H9 (cell line): Measurements from ENCODE around the gene C6orf136. TPM values are rescaled to one million over a fixed set of nuclear protein-coding genes. Genes with fewer than 3 reads are reported as not detected.

ENCODE experiments used
- DNase-seq: peaks from one replicate; pipeline ENCODE4 v3.0.0-alpha.2; 2017
- H2AFZ ChIP-seq: one replicate; pipeline ENCODE4 v1.6.1; 2013; ENCODE audit warnings: mild to moderate bottlenecking, low read length, control low read depth, moderate library complexity
- H2AK5ac ChIP-seq: 2 replicates; pipeline ENCODE4 v1.6.1; 2013; ENCODE audit warnings: low read length, control low read depth, mixed read lengths; ENCODE audit not compliant: insufficient read length
- H2BK120ac ChIP-seq: one replicate; pipeline ENCODE4 v1.6.1; 2013; ENCODE audit warnings: low read depth, mild to moderate bottlenecking, low read length, control low read depth, inconsistent platforms; ENCODE audit not compliant: poor library complexity, severe bottlenecking
- H2BK12ac ChIP-seq: 2 replicates; pipeline ENCODE4 v1.6.1; 2013; ENCODE audit warnings: low read length, control low read depth, mixed read lengths, low read depth; ENCODE audit not compliant: insufficient read length
- H2BK15ac ChIP-seq: 2 replicates; pipeline ENCODE4 v1.6.1; 2013; ENCODE audit warnings: low read depth, low read length, control low read depth
- H2BK20ac ChIP-seq: one replicate; pipeline ENCODE4 v1.6.1; 2013; ENCODE audit warnings: low read depth, mild to moderate bottlenecking, low read length, control low read depth, inconsistent platforms; ENCODE audit not compliant: poor library complexity, severe bottlenecking
- H2BK5ac ChIP-seq: 2 replicates; pipeline ENCODE4 v1.6.1; 2013; ENCODE audit warnings: low read length, control low read depth, mixed read lengths; ENCODE audit not compliant: insufficient read length
- H3K14ac ChIP-seq: 2 replicates; pipeline ENCODE4 v1.6.1; 2013; ENCODE audit warnings: low read length, control low read depth; ENCODE audit not compliant: insufficient read depth
- H3K18ac ChIP-seq: 2 replicates; pipeline ENCODE4 v1.6.1; 2013; ENCODE audit warnings: low read depth, mild to moderate bottlenecking, mixed read lengths, low read length, control low read depth; ENCODE audit not compliant: insufficient read length
- H3K23ac ChIP-seq: 2 replicates; pipeline ENCODE4 v1.6.1; 2013; ENCODE audit warnings: low read length, control low read depth, mixed read lengths, low read depth; ENCODE audit not compliant: insufficient read length
- H3K23me2 ChIP-seq: 2 replicates; pipeline ENCODE4 v1.6.1; 2013; ENCODE audit warnings: low read depth, mild to moderate bottlenecking, mixed read lengths, low read length, control low read depth; ENCODE audit not compliant: insufficient read length, poor library complexity, severe bottlenecking
- H3K27ac ChIP-seq: 2 replicates; pipeline ENCODE4 v1.5.1; 2013; ENCODE audit warnings: low read length, control low read depth, mixed read lengths, low read depth; ENCODE audit not compliant: insufficient read length
- H3K27me3 ChIP-seq: 2 replicates; pipeline ENCODE4 v1.6.1; 2013; ENCODE audit warnings: low read length, control low read depth, inconsistent platforms; ENCODE audit not compliant: insufficient read depth
- H3K4ac ChIP-seq: 2 replicates; pipeline ENCODE4 v1.6.1; 2013; ENCODE audit warnings: low read depth, mild to moderate bottlenecking, control low read depth, inconsistent platforms, low read length, moderate library complexity
- H3K4me1 ChIP-seq: 2 replicates; pipeline ENCODE4 v1.6.1; 2013; ENCODE audit warnings: low read length, control low read depth, inconsistent platforms; ENCODE audit not compliant: insufficient read depth
- H3K4me2 ChIP-seq: 2 replicates; pipeline ENCODE4 v1.6.1; 2013; ENCODE audit warnings: low read length, control low read depth, mixed read lengths; ENCODE audit not compliant: insufficient read length, insufficient read depth
- H3K56ac ChIP-seq: 2 replicates; pipeline ENCODE4 v1.6.1; 2013; ENCODE audit warnings: low read depth, mild to moderate bottlenecking, mixed read lengths, low read length, control low read depth; ENCODE audit not compliant: insufficient read length
- H3K79me1 ChIP-seq: 2 replicates; pipeline ENCODE4 v1.6.1; 2013; ENCODE audit warnings: low read depth, mild to moderate bottlenecking, moderate library complexity, low read length, control low read depth, inconsistent platforms; ENCODE audit not compliant: insufficient read depth, poor library complexity, severe bottlenecking
- H3K79me2 ChIP-seq: 2 replicates; pipeline ENCODE4 v1.6.1; 2013; ENCODE audit warnings: low read length, control low read depth, inconsistent platforms; ENCODE audit not compliant: insufficient read depth
- H3K9ac ChIP-seq: 2 replicates; pipeline ENCODE4 v1.6.1; 2013; ENCODE audit warnings: low read length, control low read depth, mixed read lengths; ENCODE audit not compliant: insufficient read length; ENCODE audit errors: extremely low read depth
- H3K9me3 ChIP-seq: one replicate; pipeline ENCODE4 v1.6.1; 2013; ENCODE audit warnings: low read depth, low read length, inconsistent platforms; ENCODE audit not compliant: control insufficient read depth
- H3T11ph ChIP-seq: one replicate; pipeline ENCODE4 v1.6.1; 2013; ENCODE audit warnings: mild to moderate bottlenecking, low read length, control low read depth, inconsistent platforms
- H4K20me1 ChIP-seq: one replicate; pipeline ENCODE4 v1.6.1; 2013; ENCODE audit not compliant: control insufficient read depth, insufficient read length, insufficient read depth
- H4K5ac ChIP-seq: 2 replicates; pipeline ENCODE4 v1.6.1; 2013; ENCODE audit warnings: low read depth, mild to moderate bottlenecking, mixed read lengths, low read length, control low read depth; ENCODE audit not compliant: insufficient read length
- H4K8ac ChIP-seq: replicated peaks from 2 replicates; pipeline ENCODE4 v1.6.1; 2013; ENCODE audit warnings: low read length, control low read depth, mixed read lengths, low read depth; ENCODE audit not compliant: insufficient read length
- H4K91ac ChIP-seq: 2 replicates; pipeline ENCODE4 v1.6.1; 2013; ENCODE audit warnings: low read depth, mild to moderate bottlenecking, moderate library complexity, mixed read lengths, low read length, control low read depth; ENCODE audit not compliant: insufficient read length
- H3K27ac Mint-ChIP-seq, 3 experiments: 2 replicates in 2 of 3; 3 replicates in 1 of 3; pipeline ENCODE4 v1.8.0; 2020 to 2021; ENCODE audit warnings: mixed read lengths in 3 of 3, mild to moderate bottlenecking in 1 of 3, moderate library complexity in 1 of 3
- H3K27me3 Mint-ChIP-seq: 2 replicates; pipeline ENCODE4 v1.8.0; 2021; ENCODE audit warnings: low read depth, mild to moderate bottlenecking, moderate library complexity, mixed read lengths
- H3K36me3 Mint-ChIP-seq, 3 experiments: 2 replicates in 2 of 3; 3 replicates in 1 of 3; pipeline ENCODE4 v1.8.0; 2020 to 2021; ENCODE audit warnings: low read depth in 3 of 3, mixed read lengths in 3 of 3; ENCODE audit not compliant: insufficient read depth in 1 of 3
- H3K4me1 Mint-ChIP-seq, 2 experiments: 2 replicates each; pipeline ENCODE4 v1.8.0; 2020; ENCODE audit warnings: mixed read lengths in 2 of 2
- H3K4me3 Mint-ChIP-seq, 2 experiments: 2 replicates in 1 of 2; 3 replicates in 1 of 2; pipeline ENCODE4 v1.8.0; 2020 to 2021; ENCODE audit warnings: mild to moderate bottlenecking in 2 of 2, mixed read lengths in 2 of 2, moderate library complexity in 1 of 2
- H3K9me3 Mint-ChIP-seq, 2 experiments: 2 replicates in 1 of 2; 3 replicates in 1 of 2; pipeline ENCODE4 v1.8.0; 2020; ENCODE audit warnings: mild to moderate bottlenecking in 2 of 2, mixed read lengths in 2 of 2, moderate library complexity in 1 of 2
- WGBS: extraction: QIAGEN DNeasy Blood & Tissue Kit; methylation state at CpG from one replicate; pipeline ENCODE4 v1.1.7; 2013; ENCODE audit warnings: missing lambda C conversion rate, low lambda C conversion rate, mixed read lengths; ENCODE audit not compliant: insufficient read length; ENCODE audit errors: extremely low coverage; 5-methylcytosine and 5-hydroxymethylcytosine counted together
- total RNA-seq: library from RNA; stranded (reverse); gene quantifications from 2 replicates; pipeline ENCODE4 v1.2.1, GENCODE V29; 2021
- TF ChIP-seq, protein P1 (sequence below): fragments of 200-600 bp; sonication (generic); conservative IDR thresholded peaks from 3 replicates; pipeline ENCODE4 v1.8.0; 2021; ENCODE audit warnings: antibody characterized with exemption, mild to moderate bottlenecking

C6orf136 gene
- total RNA-seq, 1 experiment from 2014 or later: 22.2 TPM

GRCh38 chr6:30640481-30640880 lies 6.5 kb upstream of the C6orf136 start:
- no peak overlapping the region for H4K91ac ChIP-seq
- no peak overlapping the region for H4K8ac ChIP-seq
- H3K79me2 ChIP-seq: no peaks in the 10 kb centered on the region
- no peak overlapping the region for H3K4me3 Mint-ChIP-seq
- H3K36me3 Mint-ChIP-seq: peaks cover 16 to 71% (median 57%) of the 10 kb centered on the region in 3 experiments; a peak in 6 of 7 replicates
- no peaks in the 10 kb centered on the region for H3K9me3 ChIP-seq
- H3K27me3 ChIP-seq: no peaks in the 10 kb centered on the region
- H3K27me3 Mint-ChIP-seq: no peaks in the 10 kb centered on the region
- no CpG with 5 or more reads among the region's 10 CpGs for WGBS
- H3K4me1 ChIP-seq: no peaks in the 10 kb centered on the region
- no peak overlapping the region for H2BK15ac ChIP-seq
- no peak overlapping the region for H3K23ac ChIP-seq
- H3K27ac Mint-ChIP-seq: no peak overlapping the region
- no peak overlapping the region for H3K18ac ChIP-seq
- H3K23me2 ChIP-seq: no peaks in the 10 kb centered on the region
- H3K79me1 ChIP-seq: no peaks in the 10 kb centered on the region
- H3K27ac ChIP-seq: no peak overlapping the region
- H3K4ac ChIP-seq: no peak overlapping the region
- H3K9ac ChIP-seq: no peak overlapping the region
- H3K4me2 ChIP-seq: no peak overlapping the region
- H4K20me1 ChIP-seq: no peaks in the 10 kb centered on the region
- H2BK20ac ChIP-seq: no peak overlapping the region
- H2BK5ac ChIP-seq: no peak overlapping the region
- no peak overlapping the region for H3T11ph ChIP-seq
- DNase-seq: no peak
- TF ChIP-seq, protein P1, sequence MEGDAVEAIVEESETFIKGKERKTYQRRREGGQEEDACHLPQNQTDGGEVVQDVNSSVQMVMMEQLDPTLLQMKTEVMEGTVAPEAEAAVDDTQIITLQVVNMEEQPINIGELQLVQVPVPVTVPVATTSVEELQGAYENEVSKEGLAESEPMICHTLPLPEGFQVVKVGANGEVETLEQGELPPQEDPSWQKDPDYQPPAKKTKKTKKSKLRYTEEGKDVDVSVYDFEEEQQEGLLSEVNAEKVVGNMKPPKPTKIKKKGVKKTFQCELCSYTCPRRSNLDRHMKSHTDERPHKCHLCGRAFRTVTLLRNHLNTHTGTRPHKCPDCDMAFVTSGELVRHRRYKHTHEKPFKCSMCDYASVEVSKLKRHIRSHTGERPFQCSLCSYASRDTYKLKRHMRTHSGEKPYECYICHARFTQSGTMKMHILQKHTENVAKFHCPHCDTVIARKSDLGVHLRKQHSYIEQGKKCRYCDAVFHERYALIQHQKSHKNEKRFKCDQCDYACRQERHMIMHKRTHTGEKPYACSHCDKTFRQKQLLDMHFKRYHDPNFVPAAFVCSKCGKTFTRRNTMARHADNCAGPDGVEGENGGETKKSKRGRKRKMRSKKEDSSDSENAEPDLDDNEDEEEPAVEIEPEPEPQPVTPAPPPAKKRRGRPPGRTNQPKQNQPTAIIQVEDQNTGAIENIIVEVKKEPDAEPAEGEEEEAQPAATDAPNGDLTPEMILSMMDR: no peak
- no peak overlapping the region for H3K14ac ChIP-seq
- H3K4me1 Mint-ChIP-seq: no peaks in the 10 kb centered on the region; a peak in 1 of 4 replicates
- H2AK5ac ChIP-seq: no peak overlapping the region
- H4K5ac ChIP-seq: no peak overlapping the region
- no peak overlapping the region for H3K56ac ChIP-seq
- H3K9me3 Mint-ChIP-seq: no peaks in the 10 kb centered on the region
- H2BK12ac ChIP-seq: no peak overlapping the region
- H2AFZ ChIP-seq: no peak overlapping the region
- no peak overlapping the region for H2BK120ac ChIP-seq
